ENCODE measurements around the gene CDK2.
"Not testable (repeated sequence)": the region's sequence is repeated elsewhere in the genome, so short reads cannot be mapped to it uniquely, and the experiment has no call there.

DNA sequence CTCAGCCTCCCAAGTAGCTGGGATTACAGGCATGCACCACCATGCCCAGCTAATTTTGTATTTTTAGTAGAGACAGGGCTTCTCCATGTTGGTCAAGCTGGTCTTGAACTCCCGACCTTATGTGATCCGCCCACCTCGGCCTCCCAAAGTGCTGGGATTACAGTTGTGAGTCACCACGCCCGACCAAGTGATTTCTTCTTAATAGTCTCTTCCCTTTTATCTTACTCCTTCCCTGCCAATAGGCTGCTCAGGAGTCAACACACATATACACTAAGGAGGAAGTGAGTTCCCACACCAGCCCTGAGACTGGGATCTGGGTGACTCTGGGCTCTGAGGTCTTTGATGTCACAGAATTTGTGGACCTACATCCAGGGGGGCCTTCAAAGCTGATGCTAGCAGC lies 36.7 kb downstream of the CDK2 start:
- TF ChIP-seq, protein P1, sequence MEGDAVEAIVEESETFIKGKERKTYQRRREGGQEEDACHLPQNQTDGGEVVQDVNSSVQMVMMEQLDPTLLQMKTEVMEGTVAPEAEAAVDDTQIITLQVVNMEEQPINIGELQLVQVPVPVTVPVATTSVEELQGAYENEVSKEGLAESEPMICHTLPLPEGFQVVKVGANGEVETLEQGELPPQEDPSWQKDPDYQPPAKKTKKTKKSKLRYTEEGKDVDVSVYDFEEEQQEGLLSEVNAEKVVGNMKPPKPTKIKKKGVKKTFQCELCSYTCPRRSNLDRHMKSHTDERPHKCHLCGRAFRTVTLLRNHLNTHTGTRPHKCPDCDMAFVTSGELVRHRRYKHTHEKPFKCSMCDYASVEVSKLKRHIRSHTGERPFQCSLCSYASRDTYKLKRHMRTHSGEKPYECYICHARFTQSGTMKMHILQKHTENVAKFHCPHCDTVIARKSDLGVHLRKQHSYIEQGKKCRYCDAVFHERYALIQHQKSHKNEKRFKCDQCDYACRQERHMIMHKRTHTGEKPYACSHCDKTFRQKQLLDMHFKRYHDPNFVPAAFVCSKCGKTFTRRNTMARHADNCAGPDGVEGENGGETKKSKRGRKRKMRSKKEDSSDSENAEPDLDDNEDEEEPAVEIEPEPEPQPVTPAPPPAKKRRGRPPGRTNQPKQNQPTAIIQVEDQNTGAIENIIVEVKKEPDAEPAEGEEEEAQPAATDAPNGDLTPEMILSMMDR (IDR thresholded peaks at IDR 0.05): not testable (repeated sequence)
- not testable (repeated sequence) for TF ChIP-seq POLR2A (IDR thresholded peaks at IDR 0.05)

All from adrenal gland (tissue), 5 donors.